ENCODE measurements around the gene RABGEF1.
A peak's percentile ranks its signal among the peaks of the same experiment; 100 is the strongest.
"Not testable (repeated sequence)": the region's sequence is repeated elsewhere in the genome, so short reads cannot be mapped to it uniquely, and the experiment has no call there.

RABGEF1 gene

DNA sequence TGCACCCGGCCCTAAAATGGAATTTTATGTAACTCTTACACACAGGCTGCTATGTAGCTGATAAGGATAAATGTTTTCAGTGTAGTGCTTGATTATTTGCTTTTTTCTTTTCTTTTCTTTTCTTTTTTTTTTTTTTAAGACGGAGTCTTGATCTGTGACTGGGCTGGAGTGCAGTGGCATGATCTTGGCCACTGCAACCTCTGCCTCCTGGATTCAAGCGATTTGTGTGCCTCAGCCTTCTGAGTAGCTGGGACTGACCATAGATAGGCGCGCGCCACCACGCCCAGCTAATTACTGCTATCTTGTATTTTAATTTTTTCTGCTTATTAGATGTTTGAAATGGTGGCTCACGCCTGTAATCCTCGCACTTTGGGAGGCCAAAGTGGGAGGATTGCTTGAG is 3.4 kb downstream of the RABGEF1 start:
- DNase-seq = peak; percentile 43 to 62
- TF ChIP-seq GATA1 (IDR thresholded peaks at IDR 0.05; ENCODE audit: low read depth, low read length) (no peak), POLR2A (IDR thresholded peaks at IDR 0.05; ENCODE audit: low read length) (no peak)

DNA sequence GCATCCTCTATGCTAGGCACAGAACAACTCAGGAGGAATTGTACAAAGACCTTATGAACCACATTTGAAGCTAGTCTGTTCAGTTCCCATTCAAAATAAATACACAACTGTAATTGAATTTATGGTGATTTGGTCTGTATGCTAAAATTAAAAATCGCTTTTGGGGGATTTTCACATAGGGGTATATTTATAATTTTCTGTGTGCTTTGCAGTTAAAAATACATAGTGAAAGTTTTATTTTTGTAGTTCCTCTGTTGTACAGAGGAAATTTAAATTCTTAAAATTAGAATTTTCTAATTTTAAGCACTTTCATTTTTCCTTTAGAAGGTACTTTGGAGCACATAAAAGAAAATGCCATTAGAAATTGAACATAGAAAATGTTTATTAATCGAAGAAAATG is 6.9 kb downstream of the RABGEF1 start:
- TF ChIP-seq POLR2A (IDR thresholded peaks at IDR 0.05; ENCODE audit: low read length) (no peak), GATA1 (IDR thresholded peaks at IDR 0.05; ENCODE audit: low read depth, low read length) (no peak)
- DNase-seq = no peak

DNA sequence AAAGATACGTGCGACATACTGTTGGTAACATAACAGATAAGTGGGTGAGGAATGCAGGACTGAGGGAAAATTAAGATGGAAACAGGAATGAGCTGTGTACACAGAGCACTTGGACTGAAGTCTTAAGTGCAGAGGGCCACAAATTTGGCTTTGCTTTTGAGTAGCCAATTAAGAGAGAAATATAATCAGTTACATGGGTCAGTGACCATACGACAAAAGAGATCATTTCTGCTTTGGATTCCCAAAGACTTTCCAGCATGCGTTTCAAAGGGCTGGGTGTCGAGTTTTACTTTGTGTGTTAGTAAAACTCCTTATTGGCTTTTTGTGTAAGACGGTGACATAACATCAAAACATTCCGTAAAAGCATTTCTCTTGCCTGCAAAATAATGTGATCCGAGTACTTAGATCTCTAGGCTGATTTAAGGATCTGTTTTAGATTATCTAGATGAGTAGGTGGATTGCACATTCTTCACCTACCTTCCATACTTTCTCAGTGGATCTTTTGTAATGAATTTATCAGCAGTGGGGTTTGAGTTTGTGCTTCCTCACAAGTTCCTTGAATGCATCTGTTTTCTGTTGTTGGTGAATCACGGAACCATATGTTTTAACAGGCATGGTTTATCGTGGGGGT is 7.5 kb downstream of the RABGEF1 start:
- TF ChIP-seq GATA1 (IDR thresholded peaks at IDR 0.05; ENCODE audit: low read depth, low read length) (no peak), POLR2A (IDR thresholded peaks at IDR 0.05; ENCODE audit: low read length) (no peak)
- no peak for DNase-seq

DNA sequence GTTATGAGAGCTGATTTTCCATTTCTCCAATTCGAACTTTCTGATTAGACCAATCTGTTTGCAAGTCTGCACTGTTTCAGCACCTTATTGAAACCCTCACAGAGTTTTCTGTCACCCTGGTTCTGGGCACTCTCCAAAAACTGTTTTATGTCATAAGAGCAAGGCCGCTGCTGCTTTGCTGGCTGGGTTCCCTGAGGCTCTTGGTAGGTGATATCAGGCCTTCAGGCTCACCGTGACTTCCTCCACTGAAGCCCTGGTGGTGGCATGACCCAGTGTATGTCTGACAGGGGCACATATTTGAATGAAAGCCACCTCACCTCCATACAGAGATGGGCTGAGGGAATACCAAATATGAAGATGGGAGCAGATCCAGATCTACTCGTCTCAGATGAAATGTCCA is 8.3 kb downstream of the RABGEF1 start:
- DNase-seq = no peak
- TF ChIP-seq GATA1 (IDR thresholded peaks at IDR 0.05; ENCODE audit: low read depth, low read length) (no peak), POLR2A (IDR thresholded peaks at IDR 0.05; ENCODE audit: low read length) (no peak)

DNA sequence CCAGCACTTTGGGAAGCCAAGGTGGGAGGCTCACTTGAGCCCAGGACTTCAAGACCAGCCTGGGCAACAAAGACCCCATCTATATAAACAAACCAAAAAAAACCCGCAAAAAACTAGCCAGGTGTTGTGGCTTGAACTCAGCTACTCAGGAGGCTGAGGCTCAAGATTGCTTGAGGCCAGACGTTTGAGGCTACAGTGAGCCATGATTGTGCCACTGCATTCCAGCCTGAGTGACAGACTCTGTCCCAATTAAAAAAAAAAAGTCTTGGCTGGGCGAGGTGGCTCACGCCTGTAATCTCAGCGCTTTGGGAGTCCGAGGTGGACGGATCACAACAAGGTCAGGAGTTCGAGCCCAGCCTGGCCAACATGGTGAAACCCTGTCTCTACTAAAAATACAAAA is 11.4 kb downstream of the RABGEF1 start:
- TF ChIP-seq GATA1 (IDR thresholded peaks at IDR 0.05; ENCODE audit: low read depth, low read length) = no peak
- no peak for TF ChIP-seq POLR2A (IDR thresholded peaks at IDR 0.05; ENCODE audit: low read length)
- DNase-seq = no peak

DNA sequence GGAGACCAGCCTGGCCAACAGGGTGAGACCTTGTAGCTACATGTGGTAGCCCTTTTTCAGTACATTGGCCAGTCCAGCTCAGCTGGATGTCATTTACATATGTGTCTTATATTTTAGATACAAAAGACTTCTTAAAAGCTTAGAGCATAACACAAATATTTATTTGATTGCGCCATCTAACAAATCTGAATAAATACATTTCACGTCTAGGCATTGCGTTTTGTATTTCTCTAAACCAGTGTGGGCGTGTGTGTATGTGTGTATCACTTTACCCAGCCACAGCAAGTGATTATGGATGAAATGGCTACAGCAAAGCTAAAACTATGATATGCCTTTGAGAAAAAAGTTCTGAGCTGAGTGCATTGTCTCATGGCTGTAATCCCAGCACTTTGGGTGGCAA is 14.0 kb downstream of the RABGEF1 start:
- TF ChIP-seq POLR2A (IDR thresholded peaks at IDR 0.05; ENCODE audit: low read length) (no peak), GATA1 (IDR thresholded peaks at IDR 0.05; ENCODE audit: low read depth, low read length) (no peak)
- DNase-seq = no peak

DNA sequence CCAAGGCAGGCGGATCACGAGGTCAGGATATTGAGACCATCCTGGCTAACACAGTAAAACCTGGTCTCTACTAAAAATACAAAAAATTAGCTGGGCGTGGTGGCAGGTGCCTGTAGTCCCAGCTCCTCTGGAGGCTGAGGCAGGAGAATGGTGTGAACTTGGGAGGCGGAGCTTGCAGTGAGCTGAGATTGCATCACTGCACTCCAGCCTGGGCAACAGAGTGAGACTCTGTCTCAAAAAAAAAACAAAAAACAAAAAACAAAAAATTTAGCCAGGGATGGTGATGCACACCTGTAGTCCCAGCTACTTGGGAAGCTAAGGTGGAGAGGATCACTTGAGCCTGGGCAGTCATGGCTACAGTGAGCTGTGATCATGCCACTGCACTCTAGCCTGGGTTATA is 14.5 kb downstream of the RABGEF1 start:
- DNase-seq = not testable (repeated sequence)

DNA sequence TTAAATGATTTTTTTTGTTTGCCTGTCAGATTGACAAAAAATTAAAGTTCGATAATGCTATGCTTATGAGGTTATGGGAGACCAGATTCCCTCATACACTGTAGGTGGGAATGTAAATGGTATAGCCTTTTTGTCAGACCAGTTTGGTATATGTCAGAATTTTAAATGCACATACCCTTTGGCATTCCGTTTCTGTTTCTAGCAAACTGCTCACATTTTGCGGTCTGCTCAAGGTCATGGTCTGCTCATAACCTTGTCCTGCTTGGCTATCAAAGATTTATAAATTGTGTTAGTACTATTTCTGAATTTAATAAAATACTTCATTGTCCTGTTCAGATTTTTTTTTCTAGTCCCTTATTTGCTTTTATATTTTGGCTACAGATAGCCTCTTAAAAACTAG is 15.7 kb downstream of the RABGEF1 start:
- not testable (repeated sequence) for DNase-seq

DNA sequence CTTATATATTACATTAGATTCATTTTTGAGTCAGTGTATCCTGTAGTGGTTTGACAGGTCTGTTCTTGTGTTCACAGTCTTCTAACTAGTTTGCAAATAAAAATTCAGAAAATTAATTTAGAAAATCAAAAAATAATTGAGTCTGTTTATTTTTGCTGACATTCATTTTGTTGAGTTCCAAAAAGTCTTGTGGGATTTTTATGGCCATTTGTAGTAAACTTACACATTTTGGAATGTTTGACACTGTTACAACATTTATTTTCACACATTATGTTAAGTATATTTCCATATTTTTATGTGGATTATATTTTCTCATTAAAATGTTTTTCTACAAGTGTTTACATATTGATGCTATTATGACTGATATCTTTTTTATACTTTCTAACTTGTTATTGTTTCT is 16.4 kb downstream of the RABGEF1 start:
- DNase-seq = no peak
- TF ChIP-seq GATA1 (IDR thresholded peaks at IDR 0.05; ENCODE audit: low read depth, low read length) (no peak), POLR2A (IDR thresholded peaks at IDR 0.05; ENCODE audit: low read length) (no peak)

DNA sequence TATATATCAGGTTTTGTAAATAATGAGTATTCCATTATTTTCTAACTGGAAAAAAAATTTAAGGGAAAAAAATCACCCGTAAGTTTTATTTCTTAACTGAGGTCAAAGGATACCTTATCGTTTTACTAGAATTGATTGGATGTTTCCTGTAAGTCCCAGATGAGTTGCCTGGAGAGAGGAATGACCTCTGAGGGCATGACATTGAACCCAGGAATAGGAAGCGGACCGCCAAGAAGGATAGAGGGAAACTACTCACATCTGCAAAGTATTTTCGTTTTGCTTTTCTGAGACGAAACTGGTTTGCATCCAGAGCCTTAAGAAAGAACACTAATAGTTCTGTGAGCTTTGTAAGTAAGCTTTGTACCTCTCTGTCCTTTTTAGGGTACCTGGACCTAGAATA is 17.4 kb downstream of the RABGEF1 start:
- DNase-seq = no peak
- TF ChIP-seq POLR2A (IDR thresholded peaks at IDR 0.05; ENCODE audit: low read length) (no peak), GATA1 (IDR thresholded peaks at IDR 0.05; ENCODE audit: low read depth, low read length) (no peak)

DNA sequence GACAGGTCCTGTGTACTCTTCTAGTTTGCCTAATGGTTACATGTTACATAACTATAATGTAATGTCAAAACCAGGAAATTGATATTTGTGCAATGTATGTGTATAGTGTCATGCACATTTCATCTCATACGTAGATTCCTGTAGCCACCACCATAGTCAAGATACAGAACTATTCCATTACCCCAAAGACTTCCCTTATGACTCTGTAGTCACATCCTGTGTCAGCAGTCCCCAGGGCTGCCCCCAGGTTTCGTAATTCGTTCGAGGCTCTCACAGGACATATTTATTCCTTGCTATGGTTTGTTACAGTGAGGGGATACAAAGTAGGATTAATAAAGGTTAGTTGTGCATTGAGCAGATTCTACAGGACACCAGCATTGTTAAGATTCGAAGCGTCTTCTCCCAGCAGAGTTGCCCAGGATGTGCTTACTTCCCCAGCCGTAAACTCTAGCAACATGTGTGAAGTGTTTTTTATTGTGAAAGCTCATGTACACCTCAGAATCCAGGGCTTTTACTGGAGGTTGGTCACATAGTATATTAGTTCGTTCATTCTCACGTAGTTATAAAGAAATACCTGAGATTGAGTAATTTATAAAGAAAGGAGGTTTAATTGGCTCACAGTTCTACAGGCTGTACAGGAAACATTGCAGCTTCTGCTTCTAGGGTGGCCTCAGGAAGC is 18.6 kb downstream of the RABGEF1 start:
- TF ChIP-seq POLR2A (IDR thresholded peaks at IDR 0.05; ENCODE audit: low read length) = no peak
- no peak for TF ChIP-seq GATA1 (IDR thresholded peaks at IDR 0.05; ENCODE audit: low read depth, low read length)
- DNase-seq = no peak

DNA sequence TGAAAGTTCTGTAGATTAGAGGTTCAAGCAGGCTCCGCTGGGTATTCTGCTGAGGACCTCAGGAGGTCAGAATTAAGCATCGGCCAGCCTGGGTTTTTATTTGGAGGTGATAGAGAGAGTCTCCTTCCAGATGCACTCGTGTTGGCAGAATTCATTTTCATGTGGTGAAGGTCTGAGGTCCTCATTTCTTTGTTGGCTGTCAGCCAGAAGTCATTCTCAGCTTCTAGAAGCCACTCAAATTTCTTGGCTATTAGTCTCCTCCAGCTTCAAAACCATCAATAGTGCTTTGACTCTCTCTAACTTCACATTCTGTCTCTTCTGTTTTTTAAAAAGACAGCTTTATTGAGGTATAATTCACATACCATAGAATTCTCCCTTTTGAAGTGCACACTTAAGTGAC is 22.6 kb downstream of the RABGEF1 start:
- DNase-seq = not testable (repeated sequence)

DNA sequence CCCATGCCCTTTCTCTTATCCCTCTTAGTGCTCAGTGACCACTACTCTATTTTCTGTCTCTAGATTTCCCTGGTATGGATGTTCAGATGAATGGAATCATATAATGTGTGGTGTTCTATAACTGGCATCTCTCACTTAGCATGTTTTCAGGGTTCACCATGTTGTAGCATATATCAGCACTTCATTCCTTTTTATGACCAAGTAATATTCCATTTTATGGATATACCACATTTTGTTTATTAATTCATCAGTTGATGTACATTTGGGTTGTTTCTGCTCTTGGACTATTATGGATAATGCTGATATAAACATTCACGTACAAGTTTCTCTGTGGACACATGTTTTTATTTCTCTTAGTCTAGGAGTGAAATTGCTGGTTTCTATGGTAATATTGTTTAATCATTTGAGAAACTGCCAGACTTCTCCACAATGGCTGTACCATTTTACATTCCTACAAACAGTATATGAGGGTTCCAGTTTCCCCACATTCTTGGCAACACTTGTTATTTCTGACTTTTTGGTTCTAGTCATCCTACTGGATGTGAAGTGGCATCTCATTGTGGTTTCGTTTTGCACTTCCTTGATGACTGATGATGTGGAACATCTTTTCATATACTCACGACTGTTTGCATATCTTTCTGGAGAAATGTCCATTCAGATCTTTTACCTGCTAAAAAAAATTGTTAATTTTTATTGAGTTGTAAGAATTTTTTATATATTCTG is 23.3 kb downstream of the RABGEF1 start:
- DNase-seq = not testable (repeated sequence)

DNA sequence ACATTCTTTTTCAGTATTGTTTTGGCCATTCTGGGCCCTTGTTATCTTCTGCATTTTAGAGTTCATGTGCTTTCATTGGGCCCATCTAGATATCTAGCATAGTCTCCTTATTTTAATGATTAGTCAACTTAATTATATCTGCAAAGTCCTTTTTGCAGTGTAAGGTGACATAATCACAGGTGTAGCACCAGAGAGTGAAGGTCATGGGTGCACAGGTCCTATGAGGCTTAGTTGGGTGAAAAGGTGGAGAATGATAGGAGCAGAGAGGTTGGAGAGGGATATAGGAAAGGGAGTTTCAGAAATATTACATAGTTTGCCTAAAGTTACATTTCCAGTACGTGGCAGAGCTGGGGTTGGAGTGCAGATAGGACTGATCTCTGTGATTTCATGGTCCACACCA is 24.4 kb downstream of the RABGEF1 start:
- not testable (repeated sequence) for DNase-seq

DNA sequence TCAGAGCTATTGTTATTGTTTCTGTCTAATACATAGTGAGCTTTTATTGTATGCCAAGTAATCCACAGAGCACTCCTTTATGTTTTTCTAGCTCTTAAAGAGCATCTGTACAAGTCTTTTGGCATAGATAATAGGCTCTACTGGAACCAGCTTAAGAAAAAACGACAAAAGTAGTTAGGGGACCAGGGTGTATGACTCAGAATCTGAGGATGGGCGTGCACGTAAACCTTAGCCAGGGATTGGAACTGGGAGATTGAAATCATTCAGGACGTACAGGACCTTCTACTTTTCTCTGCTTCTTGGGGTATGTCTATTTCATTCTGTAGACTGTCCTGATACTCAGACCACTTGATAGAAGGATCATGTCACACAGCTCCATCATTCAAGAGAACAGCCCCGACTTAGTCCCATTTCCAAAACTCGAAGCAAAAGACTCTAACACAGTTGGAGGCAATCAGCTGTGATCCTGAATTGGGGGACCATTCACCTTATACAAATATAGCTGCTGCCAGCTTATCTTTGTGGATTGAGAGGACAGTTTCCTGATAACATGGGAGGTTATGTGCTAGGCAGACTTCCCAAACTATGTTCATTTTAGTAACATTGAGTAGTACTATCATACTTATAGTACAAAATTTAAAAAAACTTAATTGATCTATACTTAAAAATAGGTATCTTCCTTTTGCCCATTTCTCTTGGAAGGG is 24.9 kb downstream of the RABGEF1 start:
- not testable (repeated sequence) for DNase-seq
